HepG2 (cell line): Measurements from ENCODE around the gene WWC1. TPM values are rescaled to one million over a fixed set of nuclear protein-coding genes. Genes with fewer than 3 reads are reported as not detected.

Source experiments
- CEBPG ChIP-seq: IDR thresholded peaks from 2 replicates; pipeline ENCODE4 v1.6.1; 2016
- FOXP1 ChIP-seq, 2 experiments: fragments of 450-650 bp in 1 of 2; IDR thresholded peaks; 2 replicates each; pipeline ENCODE4 v1.6.1; 2017 to 2018; ENCODE audit warnings: antibody characterized with exemption in 1 of 2
- HOXA3 ChIP-seq: sonication (generic); formaldehyde crosslinking; IDR thresholded peaks from 2 replicates; pipeline ENCODE4 v1.5.0; 2020; ENCODE audit warnings: missing genetic modification reagents
- IKZF4 ChIP-seq: sonication (generic); formaldehyde crosslinking; IDR thresholded peaks from 2 replicates; pipeline ENCODE4 v1.5.1; 2020; ENCODE audit warnings: borderline replicate concordance, mild to moderate bottlenecking, low read depth, missing genetic modification reagents; ENCODE audit errors: not compliant biosample characterization
- KDM2A ChIP-seq: sonication (generic); formaldehyde crosslinking; IDR thresholded peaks from 2 replicates; pipeline ENCODE4 v1.4.0; 2020; ENCODE audit warnings: low read depth, missing genetic modification reagents, borderline replicate concordance
- KMT2A ChIP-seq: sonication (generic); formaldehyde crosslinking; IDR thresholded peaks from 2 replicates; pipeline ENCODE4 v1.4.0; 2020; ENCODE audit warnings: missing genetic modification reagents
- MED8 ChIP-seq: sonication (generic); formaldehyde crosslinking; IDR thresholded peaks from 2 replicates; pipeline ENCODE4 v1.8.1; 2023; ENCODE audit warnings: mild to moderate bottlenecking, missing genetic modification reagents; ENCODE audit not compliant: insufficient replicate concordance
- SP2 ChIP-seq: sonication (generic); formaldehyde crosslinking; IDR thresholded peaks from 2 replicates; pipeline ENCODE4 v1.5.1; 2020; ENCODE audit warnings: mild to moderate bottlenecking, missing genetic modification reagents
- TARDBP ChIP-seq: sonication (generic); formaldehyde crosslinking; IDR thresholded peaks from 2 replicates; pipeline ENCODE4 v1.8.0; 2022; ENCODE audit warnings: mild to moderate bottlenecking, missing genetic modification reagents
- TCF7 ChIP-seq: sonication (generic); IDR thresholded peaks from 2 replicates; pipeline ENCODE4 v1.6.1; 2016; ENCODE audit warnings: antibody characterized with exemption, low read depth
- YEATS2 ChIP-seq: sonication (generic); formaldehyde crosslinking; IDR thresholded peaks from 2 replicates; pipeline ENCODE4 v1.4.0; 2020; ENCODE audit warnings: missing genetic modification reagents, borderline replicate concordance
- ZBTB33 ChIP-seq: sonication (generic); formaldehyde crosslinking; IDR thresholded peaks from 2 replicates; pipeline ENCODE4 v1.4.0; 2020; ENCODE audit warnings: missing genetic modification reagents
- ZBTB7A ChIP-seq: sonication (generic); formaldehyde crosslinking; IDR thresholded peaks from 2 replicates; pipeline ENCODE4 v1.8.0; 2022; ENCODE audit warnings: mild to moderate bottlenecking, missing genetic modification reagents
- ZC3H4 ChIP-seq: sonication (generic); formaldehyde crosslinking; IDR thresholded peaks from 2 replicates; pipeline ENCODE4 v1.4.0; 2020; ENCODE audit warnings: missing genetic modification reagents, borderline replicate concordance
- ZEB1 ChIP-seq: IDR thresholded peaks from 2 replicates; pipeline ENCODE4 v1.6.1; 2012; ENCODE audit warnings: mild to moderate bottlenecking, low read depth, inconsistent platforms; ENCODE audit not compliant: insufficient replicate concordance
- ZNF20 ChIP-seq: sonication (generic); formaldehyde crosslinking; IDR thresholded peaks from 2 replicates; pipeline ENCODE4 v1.4.0; 2020; ENCODE audit warnings: mild to moderate bottlenecking, moderate library complexity, missing genetic modification reagents
- ZNF382 ChIP-seq: sonication (generic); formaldehyde crosslinking; IDR thresholded peaks from 2 replicates; pipeline ENCODE4 v1.5.0; 2020; ENCODE audit warnings: missing genetic modification reagents, mild to moderate bottlenecking, borderline replicate concordance
- ZNF496 ChIP-seq: sonication (generic); formaldehyde crosslinking; IDR thresholded peaks from 2 replicates; pipeline ENCODE4 v1.8.1; 2023; ENCODE audit warnings: mild to moderate bottlenecking, moderate library complexity, missing genetic modification reagents; ENCODE audit not compliant: insufficient replicate concordance
- ZNF674 ChIP-seq: sonication (generic); formaldehyde crosslinking; IDR thresholded peaks from 2 replicates; pipeline ENCODE4 v1.5.0; 2020; ENCODE audit warnings: low read depth, mild to moderate bottlenecking, missing genetic modification reagents
- ZNF678 ChIP-seq: sonication (generic); formaldehyde crosslinking; IDR thresholded peaks from 2 replicates; pipeline ENCODE4 v1.4.0; 2020; ENCODE audit warnings: mild to moderate bottlenecking, missing genetic modification reagents
- ZNF720 ChIP-seq: sonication (generic); formaldehyde crosslinking; IDR thresholded peaks from 2 replicates; pipeline ENCODE4 v1.4.0; 2020; ENCODE audit warnings: missing genetic modification reagents
- ZNF749 ChIP-seq: sonication (generic); formaldehyde crosslinking; IDR thresholded peaks from 2 replicates; pipeline ENCODE4 v1.8.0; 2022; ENCODE audit warnings: mild to moderate bottlenecking, missing genetic modification reagents, moderate library complexity, borderline replicate concordance
- ZUFSP ChIP-seq: sonication (generic); formaldehyde crosslinking; IDR thresholded peaks from 2 replicates; pipeline ENCODE4 v1.9.0; 2021; ENCODE audit warnings: missing genetic modification reagents, mild to moderate bottlenecking, borderline replicate concordance
- polyA plus RNA-seq, 8 experiments: library from polyadenylated mRNA; depleted of rRNA in 3 of 8; stranded (reverse) in 7 of 8; unstranded in 1 of 8; fragments of >200 nt; fragmentation: Illumina TruSeq in 4 of 8; extraction: Trizol in 4 of 8; gene quantifications; 2 replicates each; pipeline versions ENCODE4 v1.2.1 to v1.2.3, GENCODE V29; 2011 to 2016; ENCODE audit warnings: low read depth in 4 of 8, missing spikeins in 1 of 8, mixed read lengths in 1 of 8; ENCODE audit not compliant: insufficient read depth in 1 of 8
- total RNA-seq, 5 experiments: library from RNA; depleted of rRNA; stranded (reverse); fragments of >200 nt; fragmentation: Illumina TruSeq; extraction: Trizol; gene quantifications; 2 replicates each; pipeline ENCODE4 v1.2.3, GENCODE V29; 2016; ENCODE audit warnings: low read depth in 1 of 5
- TF ChIP-seq, protein P1 (sequence below): sonication (generic); formaldehyde crosslinking; IDR thresholded peaks from 2 replicates; pipeline ENCODE4 v1.5.1; 2020; ENCODE audit warnings: mild to moderate bottlenecking, missing genetic modification reagents, moderate library complexity

Gene WWC1
- total and polyA plus RNA-seq, 2 of the 13 experiments (the other 11 are each of a cell fraction or from before 2014, with no cell fraction given): 8.3 to 17.9 TPM

DNA sequence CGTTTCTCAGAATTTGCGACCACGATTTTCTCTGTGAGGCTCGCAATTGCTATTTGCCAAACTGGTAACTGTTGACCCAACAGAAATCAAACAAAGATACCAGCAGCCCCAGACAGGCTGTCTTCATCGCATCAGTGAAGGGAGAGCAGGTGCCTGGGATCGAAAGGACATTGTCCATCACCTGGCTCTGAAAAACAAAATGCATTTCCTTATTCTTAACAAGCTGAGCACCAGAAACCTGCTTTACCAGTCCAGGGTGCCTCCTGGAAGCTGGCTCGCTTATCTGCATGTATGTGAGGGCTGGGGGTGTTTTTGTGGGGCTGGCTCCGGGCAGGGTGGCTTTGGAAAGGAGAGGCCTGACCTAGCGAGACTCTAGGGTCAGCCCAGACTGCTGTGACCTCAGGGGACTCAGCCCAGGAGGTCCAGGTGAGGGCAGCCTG lies 24.7 kb downstream of the WWC1 start (continued):
- TF ChIP-seq, protein P1, sequence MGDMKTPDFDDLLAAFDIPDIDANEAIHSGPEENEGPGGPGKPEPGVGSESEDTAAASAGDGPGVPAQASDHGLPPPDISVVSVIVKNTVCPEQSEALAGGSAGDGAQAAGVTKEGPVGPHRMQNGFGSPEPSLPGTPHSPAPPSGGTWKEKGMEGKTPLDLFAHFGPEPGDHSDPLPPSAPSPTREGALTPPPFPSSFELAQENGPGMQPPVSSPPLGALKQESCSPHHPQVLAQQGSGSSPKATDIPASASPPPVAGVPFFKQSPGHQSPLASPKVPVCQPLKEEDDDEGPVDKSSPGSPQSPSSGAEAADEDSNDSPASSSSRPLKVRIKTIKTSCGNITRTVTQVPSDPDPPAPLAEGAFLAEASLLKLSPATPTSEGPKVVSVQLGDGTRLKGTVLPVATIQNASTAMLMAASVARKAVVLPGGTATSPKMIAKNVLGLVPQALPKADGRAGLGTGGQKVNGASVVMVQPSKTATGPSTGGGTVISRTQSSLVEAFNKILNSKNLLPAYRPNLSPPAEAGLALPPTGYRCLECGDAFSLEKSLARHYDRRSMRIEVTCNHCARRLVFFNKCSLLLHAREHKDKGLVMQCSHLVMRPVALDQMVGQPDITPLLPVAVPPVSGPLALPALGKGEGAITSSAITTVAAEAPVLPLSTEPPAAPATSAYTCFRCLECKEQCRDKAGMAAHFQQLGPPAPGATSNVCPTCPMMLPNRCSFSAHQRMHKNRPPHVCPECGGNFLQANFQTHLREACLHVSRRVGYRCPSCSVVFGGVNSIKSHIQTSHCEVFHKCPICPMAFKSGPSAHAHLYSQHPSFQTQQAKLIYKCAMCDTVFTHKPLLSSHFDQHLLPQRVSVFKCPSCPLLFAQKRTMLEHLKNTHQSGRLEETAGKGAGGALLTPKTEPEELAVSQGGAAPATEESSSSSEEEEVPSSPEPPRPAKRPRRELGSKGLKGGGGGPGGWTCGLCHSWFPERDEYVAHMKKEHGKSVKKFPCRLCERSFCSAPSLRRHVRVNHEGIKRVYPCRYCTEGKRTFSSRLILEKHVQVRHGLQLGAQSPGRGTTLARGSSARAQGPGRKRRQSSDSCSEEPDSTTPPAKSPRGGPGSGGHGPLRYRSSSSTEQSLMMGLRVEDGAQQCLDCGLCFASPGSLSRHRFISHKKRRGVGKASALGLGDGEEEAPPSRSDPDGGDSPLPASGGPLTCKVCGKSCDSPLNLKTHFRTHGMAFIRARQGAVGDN: peak; percentile 46
- peak; percentile 18; the same call in 1 of the 2 replicates for TF ChIP-seq HOXA3 (CRISPR knock-in tag)
- no peak for TF ChIP-seq ZNF678 (CRISPR knock-in tag)
- peak; percentile 43; the same call in 1 of the 2 replicates for TF ChIP-seq CEBPG (CRISPR knock-in tag)
- no peak for TF ChIP-seq ZEB1
- TF ChIP-seq ZNF20 (CRISPR knock-in tag): no peak
- no peak for TF ChIP-seq YEATS2 (CRISPR knock-in tag)
- no peak for TF ChIP-seq ZNF720 (CRISPR knock-in tag)
- peak; percentile 16; the same call in 1 of the 2 replicates for TF ChIP-seq TCF7
- TF ChIP-seq ZNF496 (CRISPR knock-in tag): no peak
- no peak for TF ChIP-seq MED8 (CRISPR knock-in tag)
- TF ChIP-seq IKZF4 (CRISPR knock-in tag): no peak
- TF ChIP-seq KMT2A (CRISPR knock-in tag): peak; percentile 40; the same call in 1 of the 2 replicates
- TF ChIP-seq ZBTB33: no peak
- no peak for TF ChIP-seq FOXP1 (IDR thresholded peaks at IDR 0.05)
- peak; percentile 28; the same call in 1 of the 2 replicates for TF ChIP-seq FOXP1 (CRISPR knock-in tag; IDR thresholded peaks at IDR 0.05)
- TF ChIP-seq ZUFSP (CRISPR knock-in tag): no peak
- TF ChIP-seq ZNF674 (CRISPR knock-in tag): no peak
- TF ChIP-seq ZC3H4: no peak
- TF ChIP-seq TARDBP: peak; percentile 57; the same call in 1 of the 2 replicates
- no peak for TF ChIP-seq ZNF382 (CRISPR knock-in tag)
- TF ChIP-seq ZBTB7A (CRISPR knock-in tag): no peak
- no peak; the same call in 1 of the 2 replicates for TF ChIP-seq KDM2A (CRISPR knock-in tag)
- no peak for TF ChIP-seq ZNF749 (CRISPR knock-in tag)
- no peak for TF ChIP-seq SP2 (CRISPR knock-in tag)
